Measurements from ENCODE around the gene PPP1R9A. TPM values are rescaled to one million over a fixed set of nuclear protein-coding genes. Genes with fewer than 3 reads are reported as not detected.

PPP1R9A gene
- polyA plus RNA-seq, 3 donors, result not detected

DNA sequence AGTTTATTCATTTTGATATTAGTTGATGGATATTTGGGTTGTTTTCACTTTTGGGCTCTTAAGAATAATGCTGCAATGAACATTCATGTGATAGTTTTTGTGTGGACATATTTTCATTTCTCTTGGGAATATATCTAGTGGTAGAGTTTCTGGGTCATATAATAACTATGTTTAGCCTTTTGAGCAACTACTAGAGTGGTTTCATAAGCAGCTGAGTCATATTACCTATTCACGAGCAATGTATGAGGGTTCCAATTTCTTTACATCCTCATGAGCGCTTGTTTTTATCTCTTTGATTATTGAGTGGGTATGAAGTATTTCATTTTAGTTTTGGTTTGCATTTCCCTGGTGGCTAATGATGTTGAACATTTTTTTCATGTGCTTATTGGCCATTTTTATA lies 234.4 kb downstream of the PPP1R9A start:
- Histone ChIP-seq H2AFZ (ENCODE audit: insufficient read depth, low read depth, low read length, poor library complexity, severe bottlenecking) (no peak overlapping the region), H3K27me3 (ENCODE audit: control insufficient read depth in 2 of 2, insufficient read depth in 2 of 2, low read length in 2 of 2) (no peaks in the 10 kb centered on the region), H4K20me1 (ENCODE audit: insufficient read depth, low read length) (no peaks in the 10 kb centered on the region), H3K4me3 (replicated peaks in 1 of 3; ENCODE audit: low read depth in 2 of 3, low read length in 3 of 3) (no peak overlapping the region), H3K4me1 (ENCODE audit: control insufficient read depth in 1 of 2, insufficient read depth in 2 of 2, low read length in 2 of 2) (no peaks in the 10 kb centered on the region), H3K36me3 (replicated peaks in 1 of 2; ENCODE audit: control insufficient read depth in 1 of 2, insufficient read depth in 2 of 2, low read length in 2 of 2) (no peaks in the 10 kb centered on the region), H3K9ac (ENCODE audit: insufficient read depth, low read length, poor library complexity, severe bottlenecking) (no peak overlapping the region), H3K27ac (ENCODE audit: low read depth in 1 of 2, low read length in 2 of 2) (no peak overlapping the region), H3K9me3 (replicated peaks in 1 of 2; ENCODE audit: control insufficient read depth in 1 of 2, insufficient read depth in 1 of 2, low read length in 2 of 2) (no peaks in the 10 kb centered on the region), H3K79me2 (ENCODE audit: insufficient read depth, low read length) (no peaks in the 10 kb centered on the region), H3K4me2 (replicated peaks; ENCODE audit: extremely low read depth, low read length, poor library complexity, severe bottlenecking) (no peak overlapping the region)
- intact Hi-C loops (cut with micrococcal nuclease), result no loop called here
- no peaks in the 10 kb centered on the region for H3K4me1 Mint-ChIP-seq
- H3K36me3 Mint-ChIP-seq, result no peaks in the 10 kb centered on the region
- H3K27me3 Mint-ChIP-seq (ENCODE audit: low read depth in 3 of 3), result peaks cover 0 to 1% (median 0%) of the 10 kb centered on the region in 3 donors
- peaks cover 0 to 10% (median 3%) of the 10 kb centered on the region in 7 donors for H3K9me3 Mint-ChIP-seq
- no peak for DNase-seq
- TF ChIP-seq, protein P1, sequence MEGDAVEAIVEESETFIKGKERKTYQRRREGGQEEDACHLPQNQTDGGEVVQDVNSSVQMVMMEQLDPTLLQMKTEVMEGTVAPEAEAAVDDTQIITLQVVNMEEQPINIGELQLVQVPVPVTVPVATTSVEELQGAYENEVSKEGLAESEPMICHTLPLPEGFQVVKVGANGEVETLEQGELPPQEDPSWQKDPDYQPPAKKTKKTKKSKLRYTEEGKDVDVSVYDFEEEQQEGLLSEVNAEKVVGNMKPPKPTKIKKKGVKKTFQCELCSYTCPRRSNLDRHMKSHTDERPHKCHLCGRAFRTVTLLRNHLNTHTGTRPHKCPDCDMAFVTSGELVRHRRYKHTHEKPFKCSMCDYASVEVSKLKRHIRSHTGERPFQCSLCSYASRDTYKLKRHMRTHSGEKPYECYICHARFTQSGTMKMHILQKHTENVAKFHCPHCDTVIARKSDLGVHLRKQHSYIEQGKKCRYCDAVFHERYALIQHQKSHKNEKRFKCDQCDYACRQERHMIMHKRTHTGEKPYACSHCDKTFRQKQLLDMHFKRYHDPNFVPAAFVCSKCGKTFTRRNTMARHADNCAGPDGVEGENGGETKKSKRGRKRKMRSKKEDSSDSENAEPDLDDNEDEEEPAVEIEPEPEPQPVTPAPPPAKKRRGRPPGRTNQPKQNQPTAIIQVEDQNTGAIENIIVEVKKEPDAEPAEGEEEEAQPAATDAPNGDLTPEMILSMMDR (IDR thresholded peaks at IDR 0.05), result no peak
- no peak overlapping the region for H3K27ac Mint-ChIP-seq
- WGBS (ENCODE audit: insufficient coverage), result no CpG with 5 or more reads among the region's 2 CpGs
- H3K4me3 Mint-ChIP-seq, result no peak overlapping the region

DNA sequence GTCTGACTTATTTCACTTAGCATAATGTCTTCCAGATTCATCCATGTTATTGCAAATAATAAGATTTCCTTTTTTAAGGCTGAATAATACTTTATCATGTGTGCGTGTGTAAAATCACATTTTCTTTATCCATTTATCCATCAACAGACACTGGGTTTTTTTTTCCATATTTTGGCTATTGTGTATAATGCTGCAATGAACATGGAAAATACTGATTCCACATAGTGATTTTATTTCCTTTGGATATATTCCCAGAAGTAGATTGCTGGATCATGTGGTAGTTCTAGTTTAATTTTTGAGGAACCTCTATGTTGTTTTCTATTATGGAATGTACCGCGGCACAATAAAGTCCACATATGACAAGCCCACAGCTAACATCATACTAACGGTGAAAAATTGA lies 236.9 kb downstream of the PPP1R9A start:
- Histone ChIP-seq H3K27me3 (ENCODE audit: control insufficient read depth in 2 of 2, insufficient read depth in 2 of 2, low read length in 2 of 2) (no peaks in the 10 kb centered on the region), H4K20me1 (ENCODE audit: insufficient read depth, low read length) (no peaks in the 10 kb centered on the region), H3K79me2 (ENCODE audit: insufficient read depth, low read length) (no peaks in the 10 kb centered on the region), H3K36me3 (replicated peaks in 1 of 2; ENCODE audit: control insufficient read depth in 1 of 2, insufficient read depth in 2 of 2, low read length in 2 of 2) (no peaks in the 10 kb centered on the region), H2AFZ (ENCODE audit: insufficient read depth, low read depth, low read length, poor library complexity, severe bottlenecking) (no peak overlapping the region), H3K4me1 (ENCODE audit: control insufficient read depth in 1 of 2, insufficient read depth in 2 of 2, low read length in 2 of 2) (no peaks in the 10 kb centered on the region), H3K9ac (ENCODE audit: insufficient read depth, low read length, poor library complexity, severe bottlenecking) (no peak overlapping the region), H3K4me3 (replicated peaks in 1 of 3; ENCODE audit: low read depth in 2 of 3, low read length in 3 of 3) (no peak overlapping the region), H3K27ac (ENCODE audit: low read depth in 1 of 2, low read length in 2 of 2) (no peak overlapping the region), H3K4me2 (replicated peaks; ENCODE audit: extremely low read depth, low read length, poor library complexity, severe bottlenecking) (no peak overlapping the region), H3K9me3 (replicated peaks in 1 of 2; ENCODE audit: control insufficient read depth in 1 of 2, insufficient read depth in 1 of 2, low read length in 2 of 2) (no peaks in the 10 kb centered on the region)
- no peak for DNase-seq
- Mint-ChIP-seq H3K4me3 (no peak overlapping the region), H3K27me3 (ENCODE audit: low read depth in 3 of 3) (peaks cover 0 to 1% (median 0%) of the 10 kb centered on the region in 3 donors), H3K4me1 (no peaks in the 10 kb centered on the region), H3K27ac (no peak overlapping the region), H3K36me3 (no peaks in the 10 kb centered on the region), H3K9me3 (peaks cover 0 to 15% (median 6%) of the 10 kb centered on the region in 7 donors)
- TF ChIP-seq, protein P1 (IDR thresholded peaks at IDR 0.05), result no peak
- intact Hi-C loops (cut with micrococcal nuclease), result no loop called here
- 100% methylated on average over 2 of the region's 4 CpGs for WGBS (ENCODE audit: insufficient coverage)
